Neutrophil (primary cell): ENCODE data around the gene TOX2.

Experiments used
- H3K27ac ChIP-seq: fragments of 200-600 bp; sonication (generic); 2 replicates; pipeline ENCODE4 v1.5.1; 2016; ENCODE audit warnings: mild to moderate bottlenecking, moderate library complexity
- H3K27me3 ChIP-seq: fragments of 200-600 bp; sonication (generic); 2 replicates; pipeline ENCODE4 v1.6.0; 2016; ENCODE audit warnings: mild to moderate bottlenecking
- H3K36me3 ChIP-seq: fragments of 200-600 bp; sonication (generic); 2 replicates; pipeline ENCODE4 v1.5.1; 2017
- H3K4me1 ChIP-seq, 2 experiments: fragments of 200-600 bp in 1 of 2; sonication (generic) in 1 of 2; 1 replicate in 1 of 2; 2 replicates in 1 of 2; pipeline versions ENCODE4 v1.5.1 to v1.6.1; 2013 to 2016; ENCODE audit warnings: low read depth in 1 of 2, low read length in 1 of 2, mild to moderate bottlenecking in 1 of 2, moderate library complexity in 1 of 2; ENCODE audit not compliant: control insufficient read depth in 1 of 2, insufficient read depth in 1 of 2
- H3K4me3 ChIP-seq, 2 experiments: fragments of 200-600 bp in 1 of 2; sonication (generic) in 1 of 2; 1 replicate in 1 of 2; 2 replicates in 1 of 2; pipeline ENCODE4 v1.5.1; 2013 to 2016; ENCODE audit warnings: low read depth in 1 of 2, low read length in 1 of 2, mild to moderate bottlenecking in 1 of 2, moderate library complexity in 1 of 2
- H3K9me3 ChIP-seq: fragments of 200-600 bp; sonication (generic); 2 replicates; pipeline ENCODE4 v1.5.1; 2016
- CTCF ChIP-seq: fragments of 200-600 bp; sonication (generic); IDR thresholded peaks from 2 replicates; pipeline ENCODE4 v1.5.1; 2016; ENCODE audit warnings: antibody characterized with exemption

Gene TOX2

GRCh38 chr20:44102582-44102981 is 187.9 kb downstream of the TOX2 start:
- TF ChIP-seq CTCF = no peak
- H3K27me3 ChIP-seq = peaks cover 77% of the 10 kb centered on the region
- no peak overlapping the region for H3K4me3 ChIP-seq
- H3K9me3 ChIP-seq = no peaks in the 10 kb centered on the region
- no peaks in the 10 kb centered on the region for H3K4me1 ChIP-seq
- no peaks in the 10 kb centered on the region for H3K36me3 ChIP-seq
- H3K27ac ChIP-seq = no peak overlapping the region

GRCh38 chr20:44104798-44105517 is 190.3 kb downstream of the TOX2 start:
- no peak for TF ChIP-seq CTCF
- H3K9me3 ChIP-seq = no peaks in the 10 kb centered on the region
- no peaks in the 10 kb centered on the region for H3K4me1 ChIP-seq
- no peak overlapping the region for H3K4me3 ChIP-seq
- peaks cover 75% of the 10 kb centered on the region for H3K27me3 ChIP-seq
- no peak overlapping the region for H3K27ac ChIP-seq
- H3K36me3 ChIP-seq = no peaks in the 10 kb centered on the region

- TF ChIP-seq CTCF = no peak
- Histone ChIP-seq H3K4me3 (no peak overlapping the region), H3K4me1 (no peaks in the 10 kb centered on the region), H3K36me3 (no peaks in the 10 kb centered on the region), H3K27me3 (peaks cover 78% of the 10 kb centered on the region), H3K27ac (no peak overlapping the region), H3K9me3 (no peaks in the 10 kb centered on the region)
Measured at GRCh38 chr20:44106615-44107014, 192.0 kb downstream of the TOX2 start.

- Histone ChIP-seq H3K4me1 (no peaks in the 10 kb centered on the region), H3K27me3 (peaks cover 77% of the 10 kb centered on the region), H3K4me3 (no peak overlapping the region), H3K27ac (no peak overlapping the region), H3K36me3 (no peaks in the 10 kb centered on the region), H3K9me3 (no peaks in the 10 kb centered on the region)
- TF ChIP-seq CTCF = no peak
Measured at GRCh38 chr20:44109951-44110361, 195.3 kb downstream of the TOX2 start.

- Histone ChIP-seq H3K4me1 (no peaks in the 10 kb centered on the region), H3K27ac (no peak overlapping the region), H3K9me3 (no peaks in the 10 kb centered on the region), H3K36me3 (no peaks in the 10 kb centered on the region), H3K4me3 (no peak overlapping the region), H3K27me3 (peaks cover 78% of the 10 kb centered on the region)
- no peak for TF ChIP-seq CTCF
Measured at GRCh38 chr20:44110816-44111568, 196.3 kb downstream of the TOX2 start.
